GM21360 (cell line): Measurements from ENCODE around the gene BTBD9.

Source experiments
- ATAC-seq: cut with Tn5 transposase; IDR thresholded peaks from one replicate; pipeline ENCODE4 v1.9.1; 2021; ENCODE audit warnings: mild to moderate bottlenecking, moderate library complexity; ENCODE audit not compliant: unreplicated experiment

The BTBD9 gene

DNA sequence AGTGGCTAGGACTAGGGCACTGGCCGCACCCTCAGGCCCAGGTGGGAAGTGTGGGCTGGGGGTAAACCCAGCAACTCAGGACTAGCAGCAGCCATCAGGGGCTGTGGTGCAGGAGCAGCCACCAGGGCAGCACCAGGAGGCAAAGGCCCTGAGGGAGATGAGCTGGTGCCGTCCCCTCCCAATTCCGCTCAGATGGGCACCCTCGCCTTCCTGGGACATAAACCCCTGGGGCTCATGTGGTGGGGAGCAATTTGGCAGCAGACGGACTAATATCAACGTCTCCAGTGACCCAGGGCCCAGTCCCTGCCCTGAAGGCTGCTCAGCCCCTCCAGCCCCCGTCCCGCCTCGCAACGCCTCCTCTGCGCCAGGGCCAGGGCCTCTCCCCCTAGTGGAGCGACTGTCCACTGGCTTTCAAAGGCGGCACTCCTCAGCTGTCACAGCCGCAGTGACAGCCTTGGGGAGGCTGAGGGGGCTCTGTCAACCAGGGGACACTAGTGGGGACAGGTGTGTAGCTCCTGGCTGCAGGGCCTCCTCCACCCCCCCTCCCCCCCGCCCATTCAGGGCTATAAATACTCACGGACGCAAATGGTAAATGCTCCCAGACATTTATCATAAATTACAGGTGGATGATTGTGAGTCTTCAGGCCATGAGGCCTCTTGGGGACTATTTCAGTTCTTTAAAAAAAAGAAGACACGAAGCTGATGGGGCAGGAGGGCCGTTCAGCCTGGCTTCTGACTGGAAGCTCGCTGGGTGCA, 470.3 kb downstream of the BTBD9 start:
- ATAC-seq, result no peak

DNA sequence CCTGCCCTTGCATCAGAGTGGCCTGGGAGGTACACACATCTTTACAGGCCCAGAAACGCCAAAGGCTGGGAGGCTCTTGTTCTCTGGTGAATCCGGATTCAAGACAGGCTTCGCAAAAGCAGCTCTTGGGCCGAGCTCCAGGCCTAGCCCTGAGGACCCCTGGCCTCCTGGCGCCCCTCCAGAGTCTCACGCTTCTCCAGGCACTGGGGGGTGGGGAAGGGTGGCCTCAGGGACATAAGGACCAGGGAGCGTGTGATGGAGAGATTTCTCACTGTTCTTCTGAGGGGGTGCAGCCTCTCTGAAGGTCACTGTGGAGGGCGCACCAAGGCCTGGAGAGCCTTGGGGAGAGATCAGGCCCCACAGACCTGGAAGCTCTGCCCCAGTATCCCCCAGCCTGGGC, 471.0 kb downstream of the BTBD9 start:
- no peak for ATAC-seq

- ATAC-seq, result no peak
Observed at GRCh38 chr6:38168126-38168525, 471.6 kb downstream of the BTBD9 start.

GRCh38 chr6:38167598-38167997, 472.1 kb downstream of the BTBD9 start:
- no peak for ATAC-seq

DNA sequence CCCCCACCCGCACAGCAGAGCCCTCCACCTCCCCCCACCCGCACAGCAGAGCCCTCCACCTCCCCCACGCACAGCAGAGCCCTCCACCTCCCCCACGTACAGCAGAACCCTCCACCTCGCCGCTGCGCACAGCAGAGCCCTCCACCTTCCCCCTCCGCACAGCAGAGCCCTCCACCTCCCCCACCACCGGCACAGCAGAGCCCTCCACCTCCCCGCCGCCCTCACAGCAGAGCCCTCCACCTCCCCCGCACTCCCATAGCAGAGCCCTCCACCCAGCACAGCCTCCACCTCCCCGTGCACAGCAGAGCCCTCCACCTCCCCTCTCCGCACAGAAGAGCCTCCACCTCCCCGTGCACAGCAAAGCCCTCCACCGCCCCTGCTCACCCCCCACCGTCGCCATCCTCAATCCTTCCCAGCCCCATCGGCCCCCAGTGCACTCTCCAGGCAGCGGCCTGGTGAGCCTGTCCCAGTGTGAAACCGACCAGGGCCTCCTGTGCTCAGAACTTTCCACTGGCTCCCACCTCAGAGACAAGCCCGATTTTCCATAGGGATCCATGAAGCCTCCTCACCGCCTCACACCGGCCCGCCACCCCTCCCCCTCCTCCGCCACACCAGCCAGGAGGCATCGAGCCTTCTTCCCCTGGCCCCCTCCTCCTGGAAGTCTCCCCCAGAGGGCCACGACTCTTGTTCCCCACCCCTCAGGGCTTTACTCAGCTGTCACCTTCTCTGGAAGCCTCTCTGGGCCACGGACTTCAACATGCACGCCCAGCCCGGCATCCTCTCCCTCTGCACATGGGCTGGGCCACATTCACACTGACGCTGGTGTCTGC, 473.1 kb downstream of the BTBD9 start:
- no peak for ATAC-seq

DNA sequence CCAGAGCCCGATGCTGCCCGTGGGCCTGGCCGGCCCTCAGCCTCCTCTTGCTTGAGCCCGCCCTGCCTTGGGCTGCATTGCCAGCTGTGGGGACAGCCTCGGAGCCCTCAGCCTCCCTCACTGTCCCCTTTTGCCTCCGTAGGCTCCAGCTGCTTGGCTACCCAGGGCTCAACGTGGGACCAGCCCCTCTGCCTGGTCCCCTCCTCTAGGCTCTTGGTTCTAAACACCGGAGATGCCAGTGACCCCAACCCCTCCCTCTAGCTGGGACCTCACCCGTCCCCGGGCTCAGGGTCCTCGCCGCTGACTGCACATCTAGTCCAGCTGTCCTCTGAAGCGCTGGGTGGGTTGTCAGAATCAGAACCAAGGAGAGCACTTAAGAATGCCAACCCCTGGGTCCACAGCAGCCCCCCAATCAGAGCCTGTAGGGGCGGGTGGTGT, 475.0 kb downstream of the BTBD9 start:
- ATAC-seq, result no peak

DNA sequence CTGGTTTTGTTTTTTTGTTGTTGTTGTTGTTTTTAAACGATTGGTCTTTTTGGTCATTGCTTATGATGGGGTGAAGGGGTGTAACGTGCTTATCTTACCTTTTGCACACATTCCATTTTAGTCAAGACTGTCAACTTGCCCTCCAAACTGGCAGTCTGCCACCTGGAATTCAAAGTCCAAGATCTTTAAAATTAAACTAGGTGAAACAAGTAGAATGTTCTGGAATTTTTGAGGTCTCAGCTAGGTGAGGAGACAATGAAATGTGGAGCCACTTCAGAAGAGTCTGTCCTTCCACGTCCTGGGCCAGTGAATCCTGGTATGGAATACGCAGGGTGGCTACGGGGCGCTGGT, 475.6 kb downstream of the BTBD9 start:
- no peak for ATAC-seq

- ATAC-seq, result no peak
Observed at GRCh38 chr6:38163186-38164130, 476.3 kb downstream of the BTBD9 start.

DNA sequence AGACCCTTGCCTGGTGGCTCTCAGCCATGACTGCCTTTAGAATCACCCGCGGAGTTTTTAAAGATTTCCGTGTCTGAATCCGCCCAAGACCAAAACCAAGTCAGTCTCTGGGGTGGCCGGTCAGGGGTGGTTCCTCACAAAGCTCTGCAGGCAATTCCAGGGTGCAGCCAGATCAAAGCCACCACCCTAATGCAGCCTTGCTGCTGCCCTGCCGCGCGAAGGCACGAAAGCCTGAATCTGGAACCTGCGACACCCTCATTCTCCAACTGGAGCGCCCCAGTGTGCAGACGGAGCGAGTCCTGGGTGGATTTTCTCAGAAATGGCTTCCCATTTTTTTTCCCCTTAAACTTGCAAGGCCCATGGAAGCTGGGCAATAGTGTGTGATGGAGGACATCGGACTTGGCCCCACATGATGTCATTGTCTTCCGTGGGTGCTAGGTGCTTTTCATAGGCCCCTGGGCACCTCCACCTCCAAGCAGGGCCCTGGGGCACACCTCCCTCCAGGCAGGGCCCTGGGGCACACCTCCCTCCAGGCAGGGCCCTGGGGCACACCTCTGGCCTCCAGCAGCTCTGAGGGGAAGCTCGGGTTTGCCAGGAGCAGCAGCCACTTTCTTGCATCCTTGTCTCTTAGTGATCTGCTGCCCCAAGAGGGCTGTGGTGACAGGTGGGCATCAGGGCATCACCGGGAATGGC, 477.1 kb downstream of the BTBD9 start:
- ATAC-seq, result no peak

- ATAC-seq, result no peak
Observed at GRCh38 chr6:38161754-38162492, 477.8 kb downstream of the BTBD9 start.

DNA sequence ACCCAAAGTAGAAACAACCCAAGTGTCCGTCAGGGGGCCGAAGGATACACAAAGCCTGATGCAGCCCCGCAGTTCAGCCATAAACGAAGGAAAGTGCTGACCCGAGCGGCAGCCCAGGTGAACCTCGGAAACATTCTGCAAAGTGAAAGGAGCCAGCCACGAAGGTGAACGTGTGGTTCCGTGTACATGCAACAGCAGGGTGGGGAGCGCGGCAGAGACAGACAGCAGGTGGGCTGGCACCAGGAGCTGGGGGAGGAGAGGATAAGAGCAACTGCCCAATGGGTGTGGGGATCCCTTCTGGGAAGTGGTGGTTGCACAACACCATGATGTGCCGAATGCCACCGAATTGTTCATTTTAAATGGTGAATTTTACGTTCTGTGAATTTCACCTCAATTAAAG, 478.4 kb downstream of the BTBD9 start:
- ATAC-seq, result no peak

DNA sequence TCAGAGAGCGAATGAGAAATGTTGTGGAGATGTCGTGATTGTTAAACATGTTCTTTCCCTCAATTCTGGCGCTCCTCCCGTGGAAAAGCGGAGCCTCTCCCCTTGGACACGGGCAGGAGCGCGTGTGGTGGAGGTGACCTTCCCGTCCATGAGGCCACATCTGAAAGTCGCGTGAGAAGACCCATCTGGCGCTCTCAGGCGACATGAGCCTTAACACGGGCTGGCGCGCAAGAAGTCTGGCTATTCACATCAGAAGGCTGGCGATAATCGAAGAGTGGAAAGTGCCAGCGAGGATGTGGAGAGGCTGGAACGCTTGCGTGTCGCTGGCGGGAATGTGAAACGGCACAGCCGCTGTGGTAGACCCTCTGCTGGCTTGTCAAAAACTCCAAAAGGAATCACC, 478.9 kb downstream of the BTBD9 start:
- ATAC-seq, result no peak

GRCh38 chr6:38159596-38159995, 480.1 kb downstream of the BTBD9 start:
- ATAC-seq, result no peak

DNA sequence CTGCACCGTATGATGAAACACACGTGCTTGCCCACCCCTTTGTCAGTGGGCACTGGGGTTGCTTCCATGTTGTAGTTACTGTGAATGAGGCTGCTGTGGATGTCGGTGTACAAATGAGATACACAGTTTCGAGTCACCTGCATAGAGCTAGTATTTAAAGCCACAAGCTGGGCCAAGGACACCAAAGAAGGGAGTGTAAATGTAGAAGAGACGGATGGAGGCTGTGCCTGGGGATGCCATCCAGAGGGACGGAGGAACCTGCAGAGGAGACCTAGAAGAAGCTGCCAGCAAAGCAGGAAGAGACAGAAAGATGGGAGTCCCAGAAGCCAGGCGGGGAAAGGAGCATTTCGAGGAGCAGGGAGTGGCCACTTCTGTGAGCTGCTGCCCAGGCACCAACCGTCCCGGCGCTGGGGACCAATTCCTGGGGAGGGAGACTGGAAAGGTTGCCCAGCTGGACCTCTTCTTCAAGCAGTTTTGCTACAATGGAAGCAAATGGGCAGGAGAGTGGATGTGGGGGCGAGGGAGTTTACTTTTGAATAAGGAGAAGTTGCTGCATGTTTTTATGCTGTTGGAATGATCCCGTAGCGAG, 480.9 kb downstream of the BTBD9 start:
- no peak for ATAC-seq

DNA sequence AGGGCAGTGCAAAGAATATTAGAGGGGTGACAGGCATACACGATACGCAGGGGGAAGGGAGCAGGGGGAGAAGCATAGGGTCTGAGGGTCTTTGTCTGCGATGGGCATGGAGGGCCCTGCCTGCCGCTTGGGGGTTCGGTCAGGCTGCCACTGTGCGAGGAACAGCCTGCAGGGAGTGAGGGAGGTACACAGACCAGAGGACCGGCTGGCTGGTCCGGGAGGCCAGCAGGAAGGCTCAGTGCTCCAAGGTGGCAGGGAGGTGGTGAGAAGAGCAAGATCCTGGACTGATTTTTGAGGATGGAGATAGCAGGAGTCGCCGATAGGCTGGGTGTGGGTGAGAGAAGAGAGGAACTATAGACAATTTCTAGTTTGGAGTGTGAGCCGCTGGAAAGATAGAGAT, 481.8 kb downstream of the BTBD9 start:
- no peak for ATAC-seq

DNA sequence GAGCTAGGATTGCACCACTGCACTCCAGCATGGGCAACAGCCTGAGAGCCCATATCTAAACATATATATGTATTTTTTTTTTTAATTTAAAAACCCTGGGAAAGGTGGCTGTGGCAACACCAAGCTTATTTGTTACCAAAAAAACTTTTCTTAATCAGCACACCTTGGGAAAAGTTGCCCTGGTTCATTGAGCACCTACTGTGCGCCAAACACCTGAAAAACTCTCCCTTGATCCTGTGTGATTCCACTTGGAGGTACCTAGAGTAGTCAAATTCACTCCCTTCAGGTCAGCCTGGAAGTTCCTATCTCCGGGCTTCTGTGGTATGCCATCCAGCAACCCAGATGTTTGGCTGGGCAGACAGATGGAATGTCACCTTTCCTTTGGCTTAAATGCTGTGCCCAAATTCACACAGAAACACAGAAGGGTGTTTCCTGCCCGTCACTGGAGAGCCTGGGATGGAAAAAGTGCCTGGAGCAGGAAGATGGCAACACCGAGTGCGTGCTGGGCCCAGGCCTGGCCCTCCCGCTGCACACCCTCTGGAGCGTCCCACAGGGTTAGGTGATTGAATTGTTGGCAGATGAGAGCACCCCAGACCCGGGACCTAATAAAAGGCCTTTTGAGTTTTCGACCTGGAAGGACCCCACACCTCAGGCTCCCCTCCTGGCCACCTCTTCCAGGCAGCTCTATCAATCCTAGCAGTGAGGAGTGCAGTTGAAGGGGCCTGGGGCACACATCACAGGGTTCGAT, 482.7 kb downstream of the BTBD9 start:
- no peak for ATAC-seq

DNA sequence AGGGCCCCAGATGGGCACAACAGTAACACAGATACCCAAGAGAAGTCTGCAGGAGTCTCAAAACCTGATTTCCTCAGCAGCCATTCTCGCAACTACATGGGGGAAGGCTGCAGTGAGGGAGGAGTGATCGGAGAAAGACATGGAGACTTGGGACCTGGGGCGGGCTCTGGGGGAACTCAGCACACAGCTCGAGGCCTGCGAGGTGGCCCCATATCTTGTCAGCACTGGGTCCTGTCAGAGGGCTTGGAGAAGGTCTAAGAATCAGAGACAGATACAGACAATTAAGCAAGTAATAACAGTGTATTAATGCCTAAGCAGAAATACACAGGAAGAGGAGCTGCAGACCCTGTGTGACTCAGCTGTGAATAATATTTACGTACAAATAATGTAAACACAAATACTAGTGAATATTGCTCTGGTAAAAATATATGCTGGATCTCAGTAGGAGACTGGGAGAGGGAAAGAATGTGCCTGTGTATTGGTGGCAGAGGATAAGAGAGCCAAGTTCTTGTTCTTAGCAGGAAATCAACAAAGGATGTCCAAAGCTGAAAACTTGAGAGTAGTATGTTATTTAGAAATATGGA, 484.0 kb downstream of the BTBD9 start:
- no peak for ATAC-seq

- ATAC-seq, result no peak
Observed at GRCh38 chr6:38155144-38155543, 484.6 kb downstream of the BTBD9 start.

DNA sequence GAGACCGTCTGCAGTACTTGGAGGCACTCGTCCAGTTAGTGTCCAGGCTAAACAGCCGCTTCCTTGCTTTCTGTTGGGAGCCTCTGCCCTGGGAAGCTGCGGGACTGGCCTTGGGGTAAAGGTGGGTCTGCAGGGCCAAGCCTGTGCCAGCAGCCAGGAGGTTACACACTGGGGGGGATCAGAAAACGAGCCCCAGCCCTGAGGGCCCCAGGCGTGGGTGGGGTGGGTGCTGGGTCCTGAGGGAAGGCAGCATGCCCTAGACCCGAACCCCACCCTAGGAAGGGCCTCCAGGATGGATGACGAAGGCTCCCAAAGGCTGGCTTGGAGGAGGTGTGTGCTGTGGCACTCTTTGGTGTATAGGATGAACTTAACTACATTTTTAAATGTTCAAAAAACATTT, 485.0 kb downstream of the BTBD9 start:
- ATAC-seq, result no peak
